GM12872 (cell line): Measurements from ENCODE around the gene PLEKHF1.
A peak's percentile ranks its signal among the peaks of the same experiment; 100 is the strongest.

Experiments used
- TF ChIP-seq, protein P1 (sequence below): IDR thresholded peaks from 3 replicates; pipeline ENCODE4 v1.5.1; 2011; ENCODE audit warnings: low read depth, mild to moderate bottlenecking, low read length, moderate library complexity; ENCODE audit not compliant: insufficient read depth

PLEKHF1 gene

GRCh38 chr19:29667901-29668341, 2.7 kb downstream of the PLEKHF1 start:
- TF ChIP-seq, protein P1, sequence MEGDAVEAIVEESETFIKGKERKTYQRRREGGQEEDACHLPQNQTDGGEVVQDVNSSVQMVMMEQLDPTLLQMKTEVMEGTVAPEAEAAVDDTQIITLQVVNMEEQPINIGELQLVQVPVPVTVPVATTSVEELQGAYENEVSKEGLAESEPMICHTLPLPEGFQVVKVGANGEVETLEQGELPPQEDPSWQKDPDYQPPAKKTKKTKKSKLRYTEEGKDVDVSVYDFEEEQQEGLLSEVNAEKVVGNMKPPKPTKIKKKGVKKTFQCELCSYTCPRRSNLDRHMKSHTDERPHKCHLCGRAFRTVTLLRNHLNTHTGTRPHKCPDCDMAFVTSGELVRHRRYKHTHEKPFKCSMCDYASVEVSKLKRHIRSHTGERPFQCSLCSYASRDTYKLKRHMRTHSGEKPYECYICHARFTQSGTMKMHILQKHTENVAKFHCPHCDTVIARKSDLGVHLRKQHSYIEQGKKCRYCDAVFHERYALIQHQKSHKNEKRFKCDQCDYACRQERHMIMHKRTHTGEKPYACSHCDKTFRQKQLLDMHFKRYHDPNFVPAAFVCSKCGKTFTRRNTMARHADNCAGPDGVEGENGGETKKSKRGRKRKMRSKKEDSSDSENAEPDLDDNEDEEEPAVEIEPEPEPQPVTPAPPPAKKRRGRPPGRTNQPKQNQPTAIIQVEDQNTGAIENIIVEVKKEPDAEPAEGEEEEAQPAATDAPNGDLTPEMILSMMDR, result peak; percentile 42; the same call in 2 of the 3 replicates

DNA sequence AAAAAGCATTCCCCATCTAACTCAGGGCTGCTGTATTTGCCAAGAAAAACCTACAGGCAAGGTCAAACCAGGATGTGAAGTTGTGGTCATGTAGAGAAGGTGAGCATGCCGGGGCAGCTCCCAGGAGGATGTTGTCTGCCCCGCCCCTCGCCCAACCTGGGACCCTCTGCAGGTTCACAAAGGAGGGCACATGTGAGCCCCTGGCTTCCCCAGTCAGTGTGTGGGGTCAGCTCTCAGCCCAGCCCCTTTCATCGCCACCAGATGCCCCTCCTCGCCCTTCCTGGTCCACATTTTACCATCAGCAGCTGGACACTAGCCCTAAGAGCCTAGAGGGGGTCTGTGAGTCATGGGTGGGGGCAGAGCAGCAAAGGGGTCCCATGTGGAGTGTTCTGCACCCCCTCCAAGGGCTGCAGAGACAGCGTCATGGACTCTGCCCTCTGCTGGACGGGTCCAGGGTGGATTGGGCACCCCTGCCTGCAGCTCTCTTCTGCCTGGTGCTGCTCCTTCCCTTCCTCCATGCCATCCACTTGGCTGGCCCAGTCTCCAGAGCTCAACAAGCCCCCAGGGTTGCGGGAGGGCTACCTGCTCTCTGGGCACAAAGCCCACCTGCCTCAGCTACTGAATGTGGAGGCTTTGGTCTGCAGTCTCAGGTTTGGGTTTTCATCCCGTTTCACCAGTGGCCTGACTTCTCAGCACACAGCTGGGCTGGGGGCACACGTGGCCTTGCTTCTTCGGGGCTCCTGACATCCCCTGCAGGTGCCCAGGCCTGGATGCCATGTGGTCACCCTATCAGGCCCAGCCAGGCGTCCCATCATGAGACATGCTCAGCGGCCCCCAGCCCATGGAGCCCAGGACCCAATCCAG, 3.7 kb downstream of the PLEKHF1 start:
- TF ChIP-seq, protein P1, result peak; percentile 42; the same call in 2 of the 3 replicates

GRCh38 chr19:29670255-29670654, 5.0 kb downstream of the PLEKHF1 start:
- TF ChIP-seq, protein P1, result no peak

DNA sequence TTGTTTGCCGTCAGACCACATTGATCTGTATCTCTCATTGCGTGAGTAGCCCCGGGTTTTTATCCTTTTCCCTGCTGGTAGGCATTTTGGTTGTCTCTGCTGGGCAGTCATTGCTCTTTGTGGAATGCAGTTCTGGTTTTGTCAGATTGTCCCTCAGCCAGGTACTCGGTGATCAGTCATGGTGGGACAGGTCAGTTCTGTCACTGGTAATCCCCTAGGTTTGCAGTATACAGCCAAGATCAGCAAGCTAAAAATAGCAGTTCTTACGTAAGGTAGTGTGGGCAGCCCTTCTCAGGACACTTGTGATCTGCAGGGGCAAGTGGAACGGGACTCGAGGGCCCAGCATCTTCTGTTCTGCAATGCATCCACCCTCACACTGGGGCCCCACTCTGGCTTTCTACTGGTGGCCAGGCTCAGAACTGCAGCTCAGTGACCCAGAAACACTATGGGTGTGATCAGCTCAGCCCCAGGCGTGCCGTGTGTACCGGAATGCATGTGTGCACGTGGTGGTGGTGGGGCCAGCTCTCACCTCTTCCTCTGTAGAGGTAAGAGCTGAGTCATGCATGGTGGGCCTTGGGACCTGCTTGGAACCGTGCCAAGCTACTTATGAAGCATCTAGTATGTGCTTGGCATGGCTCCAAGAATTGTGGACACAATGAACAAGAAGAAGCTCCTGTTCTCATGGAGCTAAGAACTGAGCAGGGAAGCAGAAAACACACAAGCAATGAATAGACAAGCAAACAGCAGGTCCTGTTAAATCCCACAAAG, 6.3 kb downstream of the PLEKHF1 start:
- TF ChIP-seq, protein P1, result peak; percentile 71

GRCh38 chr19:29672319-29672932, 7.2 kb downstream of the PLEKHF1 start:
- TF ChIP-seq, protein P1, result no peak

DNA sequence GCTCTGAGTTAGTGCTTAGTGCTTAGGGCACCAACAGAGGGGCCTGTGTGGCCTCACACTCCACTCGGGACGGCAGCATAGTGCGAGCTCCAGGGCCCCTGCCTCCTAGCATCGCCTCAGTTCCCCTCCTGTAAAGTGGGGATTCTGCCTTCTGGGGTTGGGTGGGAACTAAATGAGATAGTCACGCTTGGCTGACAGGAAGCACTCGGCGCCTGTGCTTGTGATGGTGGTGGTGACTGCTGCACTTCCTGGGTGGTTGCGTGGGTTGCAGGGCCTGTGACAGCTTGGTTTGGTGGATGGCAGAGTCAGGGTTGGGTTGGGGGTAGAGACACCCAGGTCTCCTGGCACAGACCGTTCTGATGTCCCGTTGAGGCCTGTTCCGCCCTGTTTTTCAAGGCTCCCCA, 7.7 kb downstream of the PLEKHF1 start:
- TF ChIP-seq, protein P1, result 0 out of 3 replicates have a peak, but pooled peaks have one; percentile 17
